Purkinje cell (primary cell): ENCODE data around the gene UBE2D4. TPM values are rescaled to one million over a fixed set of nuclear protein-coding genes. Genes with fewer than 3 reads are reported as not detected.

ENCODE experiments used
- polyA plus RNA-seq: library from polyadenylated mRNA; unstranded; fragments of >200 nt; fragmentation: Nextera tagmentation; gene quantifications from 2 replicates; pipeline ENCODE4 v1.2.1, GENCODE V29; 2014

UBE2D4 gene
- polyA plus RNA-seq, result 3.0 and 3.5 TPM in 2 replicates

DNA sequence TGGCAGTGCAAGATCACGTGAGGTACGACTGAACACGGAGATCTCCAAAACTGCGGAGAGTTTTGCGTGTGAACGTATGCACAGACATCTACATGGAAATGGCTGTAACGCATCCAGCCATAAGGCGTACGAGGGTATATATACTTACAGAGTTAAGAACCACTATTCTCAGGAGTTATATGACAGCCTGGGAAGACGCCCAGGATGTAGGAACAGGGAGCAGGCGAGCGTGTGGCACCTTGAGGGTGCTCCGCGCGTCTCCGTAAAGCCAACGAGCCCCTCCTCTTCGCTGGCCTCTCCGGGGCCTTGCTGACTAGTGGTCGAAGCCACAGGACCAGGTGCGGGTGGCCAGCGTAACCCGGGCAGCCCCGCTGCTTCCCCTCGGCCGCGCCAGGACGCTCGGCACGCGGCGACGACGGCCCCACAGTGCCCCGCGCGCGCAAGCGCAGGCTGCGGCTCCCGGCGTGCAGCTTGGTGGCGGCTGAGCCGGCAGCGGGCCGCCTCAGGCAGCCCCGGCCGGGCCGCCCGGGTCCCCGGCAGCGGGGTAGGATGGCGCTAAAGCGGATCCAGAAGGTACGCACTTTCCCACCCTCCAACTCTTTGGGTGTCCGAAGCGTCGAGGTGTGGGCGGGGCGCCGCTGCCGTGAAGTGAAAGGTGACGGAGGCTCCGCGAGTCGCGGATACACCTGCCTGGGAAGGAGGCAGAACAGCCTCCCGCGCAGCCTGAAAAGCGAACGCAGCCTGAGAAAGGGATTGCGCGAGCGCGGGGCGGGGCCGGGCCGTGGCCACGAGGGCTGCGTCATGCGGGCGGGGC is at the start of gene UBE2D4:
TSS of gene UBE2D4 (plus strand) at position 453 of the 814 bp plus-strand sequence. CDS start at position 550, 97 bp downstream.

DNA sequence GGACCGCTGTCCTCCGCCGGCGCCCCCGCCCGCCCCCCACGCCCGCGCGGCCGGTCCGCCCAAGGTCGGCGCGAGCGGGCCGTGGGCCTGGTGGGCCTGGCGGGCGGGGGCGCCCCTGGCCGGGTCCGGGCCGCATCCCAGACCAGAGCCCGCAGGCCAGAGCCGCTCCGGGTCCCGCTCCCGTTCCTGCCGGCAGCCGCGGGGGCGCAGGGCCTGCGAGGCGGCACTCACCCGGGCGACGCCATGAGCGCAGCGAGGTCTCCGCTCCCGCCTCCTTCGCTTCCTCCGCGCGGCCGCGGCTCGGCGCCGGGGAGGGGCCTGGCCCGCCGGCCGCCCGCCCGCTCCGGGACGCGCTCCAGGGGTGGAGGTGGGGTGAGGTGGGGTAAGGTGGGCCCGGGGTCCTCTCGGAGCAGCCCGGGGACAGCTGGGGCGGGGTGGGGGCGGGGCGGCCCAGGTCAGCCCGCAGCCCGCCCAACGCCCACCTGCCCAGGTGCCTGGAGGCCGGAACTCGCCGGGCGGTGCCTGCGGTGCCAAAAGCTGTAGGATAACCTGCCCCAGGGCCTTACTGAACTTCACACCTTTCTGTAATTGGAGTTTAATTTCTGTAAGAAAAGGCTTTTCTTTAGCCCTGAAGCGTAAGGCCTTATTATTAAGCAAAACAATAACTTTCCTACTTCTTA is 19.8 kb upstream of the UBE2D4 start, which contains the start of gene URGCP:
TSS of gene URGCP (minus strand) at position 266 of the 680 bp plus-strand sequence. CDS start at position 245, 21 bp downstream.

DNA sequence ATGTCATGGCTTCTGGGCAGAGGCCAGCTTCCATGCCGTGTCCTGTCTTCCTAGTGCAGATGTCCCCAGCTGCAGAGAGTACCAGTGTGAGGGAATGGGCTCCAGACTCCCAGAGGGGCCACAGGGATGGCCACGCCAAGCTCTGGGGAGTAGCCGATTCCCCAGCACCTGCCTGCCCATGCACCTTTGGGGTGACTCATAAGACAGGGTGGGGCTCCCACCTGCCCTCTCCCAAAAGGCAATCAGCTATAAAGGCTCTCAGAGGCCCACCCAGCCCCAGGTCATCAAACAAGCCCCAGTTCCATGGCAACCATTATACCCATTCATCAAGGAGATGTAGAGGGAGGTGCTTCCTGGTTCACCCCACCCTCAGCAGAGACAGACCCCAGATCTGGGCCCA is 71.3 kb downstream of the UBE2D4 start, which contains the start of gene SPDYE1:
TSS of gene SPDYE1 (plus strand) at position 366 of the 400 bp plus-strand sequence. CDS start 2,053 bp downstream, outside the sequence.

Other genes starting within 250 kb of the UBE2D4 start
- 312 and 314 TPM in 2 replicates for gene COA1, start 196.9 kb upstream of the UBE2D4 start, polyA plus RNA-seq
- 155 and 159 TPM in 2 replicates for gene BLVRA, start 167.8 kb upstream of the UBE2D4 start, polyA plus RNA-seq
- gene MRPS24, start 56.9 kb upstream of the UBE2D4 start, polyA plus RNA-seq, result 249 and 288 TPM in 2 replicates
- gene URGCP, start 19.8 kb upstream of the UBE2D4 start, polyA plus RNA-seq, result 20.1 and 21.0 TPM in 2 replicates
- 0.11 TPM in 1 of 2 replicates, not detected in the other for gene SPDYE1, start 71.5 kb downstream of the UBE2D4 start, polyA plus RNA-seq
- 7.5 and 9.9 TPM in 2 replicates for gene DBNL, start 118.3 kb downstream of the UBE2D4 start, polyA plus RNA-seq
- gene PGAM2, start 139.1 kb downstream of the UBE2D4 start, polyA plus RNA-seq, result 6.0 and 6.5 TPM in 2 replicates
- 0.29 and 1.2 TPM in 2 replicates for gene POLM, start 156.1 kb downstream of the UBE2D4 start, polyA plus RNA-seq
- gene AEBP1, start 177.9 kb downstream of the UBE2D4 start, polyA plus RNA-seq, result 0.14 TPM in 1 of 2 replicates, not detected in the other
- 21.9 and 42.2 TPM in 2 replicates for gene POLD2, start 197.1 kb downstream of the UBE2D4 start, polyA plus RNA-seq
- 2.4 TPM in 1 of 2 replicates, not detected in the other for gene MYL7, start 214.9 kb downstream of the UBE2D4 start, polyA plus RNA-seq